HepG2 (cell line): ENCODE measurements around the gene STEAP3. TPM values are rescaled to one million over a fixed set of nuclear protein-coding genes. Genes with fewer than 3 reads are reported as not detected.

Source experiments
- CENPX ChIP-seq: sonication (generic); formaldehyde crosslinking; IDR thresholded peaks from 2 replicates; pipeline ENCODE4 v1.9.0; 2021; ENCODE audit warnings: mild to moderate bottlenecking, missing genetic modification reagents, moderate library complexity
- HNF1A ChIP-seq, 2 experiments: sonication (generic) in 1 of 2; formaldehyde crosslinking in 1 of 2; IDR thresholded peaks; 2 replicates each; pipeline versions ENCODE4 v1.4.0 to v1.6.1; 2016 to 2020; ENCODE audit warnings: borderline replicate concordance in 1 of 2, low read depth in 1 of 2, mild to moderate bottlenecking in 1 of 2, missing genetic modification reagents in 1 of 2
- KMT2B ChIP-seq: IDR thresholded peaks from 2 replicates; pipeline ENCODE4 v1.6.1; 2016; ENCODE audit warnings: missing genetic modification reagents, missing compliant biosample characterization
- MTA1 ChIP-seq: sonication (generic); formaldehyde crosslinking; IDR thresholded peaks from 2 replicates; pipeline ENCODE4 v1.4.0; 2020; ENCODE audit warnings: missing genetic modification reagents, mild to moderate bottlenecking, borderline replicate concordance
- SATB2 ChIP-seq: sonication (generic); formaldehyde crosslinking; IDR thresholded peaks from 2 replicates; pipeline ENCODE4 v1.5.0; 2020; ENCODE audit warnings: missing genetic modification reagents
- ZBED4 ChIP-seq: sonication (generic); formaldehyde crosslinking; IDR thresholded peaks from 2 replicates; pipeline ENCODE4 v1.4.0; 2020; ENCODE audit warnings: missing genetic modification reagents, borderline replicate concordance
- ZFP91 ChIP-seq: sonication (generic); formaldehyde crosslinking; IDR thresholded peaks from 2 replicates; pipeline ENCODE4 v1.9.0; 2022; ENCODE audit warnings: missing genetic modification reagents, mild to moderate bottlenecking, borderline replicate concordance
- polyA plus RNA-seq, 8 experiments: library from polyadenylated mRNA; depleted of rRNA in 3 of 8; stranded (reverse) in 7 of 8; unstranded in 1 of 8; fragments of >200 nt; fragmentation: Illumina TruSeq in 4 of 8; extraction: Trizol in 4 of 8; gene quantifications; 2 replicates each; pipeline versions ENCODE4 v1.2.1 to v1.2.3, GENCODE V29; 2011 to 2016; ENCODE audit warnings: low read depth in 4 of 8, missing spikeins in 1 of 8, mixed read lengths in 1 of 8; ENCODE audit not compliant: insufficient read depth in 1 of 8
- total RNA-seq, 5 experiments: library from RNA; depleted of rRNA; stranded (reverse); fragments of >200 nt; fragmentation: Illumina TruSeq; extraction: Trizol; gene quantifications; 2 replicates each; pipeline ENCODE4 v1.2.3, GENCODE V29; 2016; ENCODE audit warnings: low read depth in 1 of 5

The STEAP3 gene
- total and polyA plus RNA-seq, 2 of the 13 experiments (the other 11 are each of a cell fraction or from before 2014, with no cell fraction given) = 7.3 to 21.1 TPM

GRCh38 chr2:119230219-119231185, 6.9 kb downstream of the STEAP3 start (continued):
- no peak for TF ChIP-seq ZBED4
- TF ChIP-seq HNF1A (IDR thresholded peaks at IDR 0.05; ENCODE audit: low read depth) = no peak
- TF ChIP-seq HNF1A (CRISPR knock-in tag; IDR thresholded peaks at IDR 0.05; ENCODE audit: borderline replicate concordance) = no peak
- TF ChIP-seq SATB2 (CRISPR knock-in tag) = no peak
- TF ChIP-seq CENPX = no peak
- no peak for TF ChIP-seq ZFP91 (CRISPR knock-in tag)
- TF ChIP-seq KMT2B (CRISPR knock-in tag) = no peak
- TF ChIP-seq MTA1 (CRISPR knock-in tag) = no peak
